Measurements from ENCODE around the gene EMID1.

DNA sequence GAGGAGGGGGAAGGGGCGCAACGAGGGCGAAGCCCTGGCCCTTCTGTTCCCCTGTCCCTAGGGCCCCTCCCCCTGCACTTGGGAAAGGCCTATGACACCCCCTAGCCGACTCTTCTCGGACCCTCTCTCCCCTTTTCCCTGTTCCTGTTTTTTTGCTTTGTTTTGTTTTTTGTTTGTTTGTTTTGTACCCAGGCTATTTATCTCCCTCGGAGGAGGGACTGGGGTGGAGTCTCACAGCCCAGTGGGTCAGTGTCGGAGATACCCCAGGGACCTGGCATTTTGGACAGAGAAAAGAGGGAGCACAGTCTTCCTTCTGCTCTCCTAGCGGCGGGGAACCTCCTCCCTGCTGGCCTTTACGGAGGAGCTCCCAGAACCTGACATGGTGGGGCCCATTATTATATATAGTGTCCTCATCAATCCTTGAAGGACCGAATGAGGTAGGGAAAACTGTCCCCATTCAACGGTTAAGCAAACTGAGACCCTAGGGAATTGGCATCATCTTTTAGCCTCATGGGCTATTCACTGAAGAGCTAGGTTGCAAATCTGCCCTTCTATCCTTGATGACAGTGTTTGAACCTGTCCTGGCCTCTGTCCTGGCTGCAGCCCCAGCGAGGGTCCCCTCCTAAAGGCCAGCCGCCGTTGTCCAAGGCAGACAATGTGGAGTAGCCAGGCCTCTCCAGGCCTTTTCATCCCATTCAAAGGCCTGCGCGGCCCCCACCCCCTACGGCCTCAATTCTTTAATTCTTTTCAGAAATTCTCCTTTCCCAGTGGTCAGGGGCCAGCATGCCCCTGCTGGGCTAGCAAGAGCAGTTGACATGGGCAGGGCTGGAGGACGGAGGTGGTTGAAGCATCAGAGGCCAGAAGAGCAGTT, 911 bp downstream of the EMID1 start:
- TF ChIP-seq, protein P1, sequence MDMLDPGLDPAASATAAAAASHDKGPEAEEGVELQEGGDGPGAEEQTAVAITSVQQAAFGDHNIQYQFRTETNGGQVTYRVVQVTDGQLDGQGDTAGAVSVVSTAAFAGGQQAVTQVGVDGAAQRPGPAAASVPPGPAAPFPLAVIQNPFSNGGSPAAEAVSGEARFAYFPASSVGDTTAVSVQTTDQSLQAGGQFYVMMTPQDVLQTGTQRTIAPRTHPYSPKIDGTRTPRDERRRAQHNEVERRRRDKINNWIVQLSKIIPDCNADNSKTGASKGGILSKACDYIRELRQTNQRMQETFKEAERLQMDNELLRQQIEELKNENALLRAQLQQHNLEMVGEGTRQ (CRISPR knock-in tag; IDR thresholded peaks at IDR 0.05) = no peak
- TF ChIP-seq SP1 (CRISPR knock-in tag; conservative IDR thresholded peaks at IDR 0.05) (no peak), GRHL2 (CRISPR knock-in tag; IDR thresholded peaks at IDR 0.05; ENCODE audit: insufficient replicate concordance, severe bottlenecking) (no peak), CTCF (IDR thresholded peaks at IDR 0.05) (no peak), ETV6 (CRISPR knock-in tag; IDR thresholded peaks at IDR 0.05) (no peak), JUN (CRISPR knock-in tag; IDR thresholded peaks at IDR 0.05) (no peak)
- TF ChIP-seq, protein P2, sequence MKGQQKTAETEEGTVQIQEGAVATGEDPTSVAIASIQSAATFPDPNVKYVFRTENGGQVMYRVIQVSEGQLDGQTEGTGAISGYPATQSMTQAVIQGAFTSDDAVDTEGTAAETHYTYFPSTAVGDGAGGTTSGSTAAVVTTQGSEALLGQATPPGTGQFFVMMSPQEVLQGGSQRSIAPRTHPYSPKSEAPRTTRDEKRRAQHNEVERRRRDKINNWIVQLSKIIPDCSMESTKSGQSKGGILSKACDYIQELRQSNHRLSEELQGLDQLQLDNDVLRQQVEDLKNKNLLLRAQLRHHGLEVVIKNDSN (CRISPR knock-in tag; IDR thresholded peaks at IDR 0.05) = no peak
- TF ChIP-seq, protein P3, sequence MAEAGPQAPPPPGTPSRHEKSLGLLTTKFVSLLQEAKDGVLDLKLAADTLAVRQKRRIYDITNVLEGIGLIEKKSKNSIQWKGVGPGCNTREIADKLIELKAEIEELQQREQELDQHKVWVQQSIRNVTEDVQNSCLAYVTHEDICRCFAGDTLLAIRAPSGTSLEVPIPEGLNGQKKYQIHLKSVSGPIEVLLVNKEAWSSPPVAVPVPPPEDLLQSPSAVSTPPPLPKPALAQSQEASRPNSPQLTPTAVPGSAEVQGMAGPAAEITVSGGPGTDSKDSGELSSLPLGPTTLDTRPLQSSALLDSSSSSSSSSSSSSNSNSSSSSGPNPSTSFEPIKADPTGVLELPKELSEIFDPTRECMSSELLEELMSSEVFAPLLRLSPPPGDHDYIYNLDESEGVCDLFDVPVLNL (CRISPR knock-in tag; IDR thresholded peaks at IDR 0.05; ENCODE audit: borderline replicate concordance, low read depth) = no peak

All from WTC11 (cell line).